Spleen (tissue), 13 donors: ENCODE measurements around the gene RFX2. TPM values are rescaled to one million over a fixed set of nuclear protein-coding genes. Genes with fewer than 3 reads are reported as not detected.

Experiments
- DNase-seq: peaks from one replicate; pipeline ENCODE4 v3.0.0-alpha.2; 2020
- H3K27ac ChIP-seq, 8 donors: fragments of 200-600 bp; sonication (generic) in 7 of 8; 1 replicate in 4 of 8; 2 replicates in 4 of 8; pipeline versions ENCODE4 v1.5.0 to v1.8.0; 2016 to 2021; ENCODE audit warnings: inconsistent platforms in 4 of 8, mild to moderate bottlenecking in 4 of 8, moderate library complexity in 1 of 8
- H3K27me3 ChIP-seq, 7 donors: fragments of 200-600 bp; sonication (generic) in 6 of 7; replicated peaks in 1 of 7; 1 replicate in 4 of 7; 2 replicates in 3 of 7; pipeline versions ENCODE4 v1.5.0 to v1.8.0; 2016 to 2021; ENCODE audit warnings: inconsistent platforms in 3 of 7, mild to moderate bottlenecking in 1 of 7
- H3K36me3 ChIP-seq, 6 donors: fragments of 200-600 bp; sonication (generic) in 5 of 6; 1 replicate in 4 of 6; 2 replicates in 2 of 6; pipeline versions ENCODE4 v1.5.0 to v1.8.0; 2016 to 2021; ENCODE audit warnings: inconsistent platforms in 2 of 6
- H3K4me1 ChIP-seq, 6 donors: fragments of 200-600 bp; sonication (generic) in 5 of 6; 1 replicate in 3 of 6; 2 replicates in 3 of 6; pipeline versions ENCODE4 v1.5.0 to v1.8.0; 2016 to 2021; ENCODE audit warnings: inconsistent platforms in 3 of 6
- H3K4me3 ChIP-seq, 8 donors: fragments of 200-600 bp; sonication (generic) in 7 of 8; 1 replicate in 4 of 8; 2 replicates in 4 of 8; pipeline versions ENCODE4 v1.5.0 to v1.8.0; 2016 to 2021; ENCODE audit warnings: inconsistent platforms in 4 of 8, mild to moderate bottlenecking in 4 of 8, moderate library complexity in 2 of 8
- H3K9me3 ChIP-seq, 8 donors: fragments of 200-600 bp; sonication (generic) in 7 of 8; 1 replicate in 4 of 8; 2 replicates in 4 of 8; pipeline versions ENCODE4 v1.5.0 to v1.8.0; 2016 to 2021; ENCODE audit warnings: inconsistent platforms in 4 of 8
- CTCF ChIP-seq, 11 experiments: fragments of 200-600 bp in 7 of 11; fragments of 450-650 bp in 4 of 11; sonication (generic) in 4 of 11; IDR thresholded peaks in 8 of 11; conservative IDR thresholded peaks in 3 of 11; 1 replicate in 7 of 11; 2 replicates in 4 of 11; pipeline versions ENCODE4 v1.4.0 to v1.8.0; 2016 to 2021; ENCODE audit warnings: antibody characterized with exemption in 11 of 11, inconsistent platforms in 4 of 11, mild to moderate bottlenecking in 1 of 11
- POLR2A ChIP-seq, 3 donors: fragments of 450-650 bp; IDR thresholded peaks; one replicate each; pipeline ENCODE4 v1.5.1; 2017; ENCODE audit warnings: antibody characterized with exemption in 3 of 3, mild to moderate bottlenecking in 1 of 3
- POLR2AphosphoS5 ChIP-seq, 3 donors: sonication (generic); formaldehyde crosslinking; IDR thresholded peaks; one replicate each; pipeline ENCODE4 v1.5.1; 2017; ENCODE audit warnings: antibody characterized with exemption in 3 of 3
- WGBS, 5 donors: extraction: QIAGEN DNeasy Blood & Tissue Kit in 3 of 5; methylation state at CpG; one replicate each; pipeline versions ENCODE4 v1.1.5 to v1.1.7; 2013 to 2018; 5-methylcytosine and 5-hydroxymethylcytosine counted together
- intact Hi-C: fragments of 100-400 bp; cut with DNase I; formaldehyde crosslinking; loops from one replicate; pipeline ENCODE4 v1.15.0; 2023; ENCODE audit warnings: low total_unique reads
- long read RNA-seq, 2 donors: transcript quantifications; one replicate each; lab custom pipeline, GENCODE V29; 2026
- polyA plus RNA-seq, 3 donors: library from polyadenylated mRNA; stranded (reverse); fragments of 200-250 nt; gene quantifications; one replicate each; pipeline ENCODE4 v1.2.1, GENCODE V29; 2013
- total RNA-seq, 7 donors: library from RNA; depleted of rRNA in 3 of 7; stranded (reverse); fragments of >200 nt in 3 of 7; fragmentation: NEBNext Ultra II Directional in 4 of 7; extraction: Animal tissue kit (Norgen Biotek cat#: 25700) in 4 of 7; gene quantifications; one replicate each; pipeline versions ENCODE4 v1.1.0 to v1.2.1, GENCODE V29; 2016 to 2021
- donor health status: healthy with polysubstance abuse.
- donor health status: DM: no; HTN: no; CAD: no; lungs with moderate emphysema.
- donor health status: DM: no; HTN: no; CAD: no.
- donor health status: Bipolar disorder and iron deficiency.
- donor health status: healthy.
- donor health status: DM: no; HTN: no; CAD: no.
- donor health status: DM: yes; HTN: yes; CAD: no.

Gene RFX2
- total RNA-seq: 10 to 100 TPM in 4 of 7 donors, 1 to 10 TPM in 3; 6.4 to 15.8 (median 11.1) TPM
- 1 to 10 TPM; 1.1 to 3.2 (median 2.8) TPM for polyA plus RNA-seq
- long read RNA-seq, donor 1, partial matches to known transcripts: 0 of 1 reads
- long read RNA-seq, donor 1, other reads (novel, unspliced or antisense): 0 of 1 reads
- long read RNA-seq, donor 2, partial matches to known transcripts: 0 of 2 reads
- long read RNA-seq, donor 2, other reads (novel, unspliced or antisense): 0 of 2 reads

GRCh38 chr19:6110360-6110977, at the start of gene RFX2:
Gene RFX2 (minus strand): TSS chr19:6110500. CDS start chr19:6047496, 63,004 bp downstream.
- TF ChIP-seq POLR2AphosphoS5 (IDR thresholded peaks at IDR 0.05) (peak; percentile 67 to 82 (median 76)), CTCF (IDR thresholded peaks at IDR 0.05 in 8 of 11, conservative IDR thresholded peaks at IDR 0.05 in 3 of 11) (peak in 3 of 11 experiments; percentile 18 to 31 (median 21)), POLR2A (IDR thresholded peaks at IDR 0.05) (peak in 2 of 3 donors; percentile 26 to 52)
- Histone ChIP-seq H3K4me3 (peak within 1 kb of the TSS; percentile 60 to 89 (median 68)), H3K27me3 (peaks cover 0 to 30% (median 8%) of the 10 kb centered on the region in 7 donors), H3K36me3 (no peaks in the 10 kb centered on the region), H3K9me3 (no peaks in the 10 kb centered on the region), H3K27ac (peak within 1 kb of the TSS in 5 of 8 donors; percentile 49 to 87 (median 72)), H3K4me1 (peaks cover 10 to 33% (median 21%) of the 10 kb centered on the region in 6 donors)
- peak; percentile 99 for DNase-seq
- intact Hi-C loops: no loop called here
- 0 to 1% (median 0%) methylated on average over 28 to 75 of the region's 75 CpGs for WGBS, 5 donors

GRCh38 chr19:6156033-6156432, 45.7 kb upstream of the RFX2 start:
- TF ChIP-seq POLR2AphosphoS5 (IDR thresholded peaks at IDR 0.05): no peak
- TF ChIP-seq POLR2A (IDR thresholded peaks at IDR 0.05): no peak
- TF ChIP-seq CTCF (IDR thresholded peaks at IDR 0.05 in 8 of 11, conservative IDR thresholded peaks at IDR 0.05 in 3 of 11): no peak
- peaks cover 0 to 35% (median 24%) of the 10 kb centered on the region in 8 donors for H3K9me3 ChIP-seq
- peaks cover 0 to under 1% (median 0%) of the 10 kb centered on the region in 6 donors for H3K4me1 ChIP-seq
- 31 to 63% (median 60%) methylated on average over 2 of the region's 2 CpGs for WGBS, 5 donors
- H3K27ac ChIP-seq: no peak overlapping the region
- H3K4me3 ChIP-seq: no peak overlapping the region
- intact Hi-C loops: no loop called here
- DNase-seq: no peak
- no peaks in the 10 kb centered on the region for H3K36me3 ChIP-seq
- no peaks in the 10 kb centered on the region for H3K27me3 ChIP-seq

DNA sequence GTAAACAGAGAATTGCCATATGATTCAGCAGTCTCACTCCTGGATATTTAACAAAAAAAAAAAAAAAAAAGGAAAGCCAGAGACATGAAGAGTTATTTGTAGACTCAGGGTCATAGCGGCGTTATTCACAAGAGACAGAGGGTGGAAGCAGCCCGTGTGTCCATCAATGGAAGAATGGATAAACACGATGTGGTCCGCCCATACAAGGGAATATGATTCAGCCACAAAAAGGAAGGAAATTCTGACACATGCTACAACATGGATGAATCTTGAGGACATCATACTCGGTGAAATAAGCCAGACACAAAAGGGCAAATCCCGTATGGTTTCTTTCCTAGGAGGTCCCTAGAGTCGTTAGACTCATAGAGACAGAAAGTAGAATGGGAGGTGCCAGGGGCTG, 40.0 kb upstream of the RFX2 start:
- no peak for DNase-seq
- no peak overlapping the region for H3K4me3 ChIP-seq
- no peak for TF ChIP-seq POLR2A (IDR thresholded peaks at IDR 0.05)
- TF ChIP-seq CTCF (IDR thresholded peaks at IDR 0.05 in 8 of 11, conservative IDR thresholded peaks at IDR 0.05 in 3 of 11): no peak
- TF ChIP-seq POLR2AphosphoS5 (IDR thresholded peaks at IDR 0.05): no peak
- peaks cover 0 to 3% (median 0%) of the 10 kb centered on the region in 7 donors for H3K27me3 ChIP-seq
- H3K9me3 ChIP-seq: peaks cover 0 to 22% (median 8%) of the 10 kb centered on the region in 8 donors
- H3K36me3 ChIP-seq: no peaks in the 10 kb centered on the region
- intact Hi-C loops: no loop called here
- WGBS, 5 donors: 82 to 88% (median 83%) methylated on average over 8 of the region's 8 CpGs
- no peaks in the 10 kb centered on the region for H3K4me1 ChIP-seq
- no peak overlapping the region for H3K27ac ChIP-seq

GRCh38 chr19:6141217-6141616, 30.9 kb upstream of the RFX2 start:
- Histone ChIP-seq H3K9me3 (no peaks in the 10 kb centered on the region), H3K4me3 (no peak overlapping the region), H3K27me3 (peaks cover 0 to 3% (median 0%) of the 10 kb centered on the region in 7 donors), H3K4me1 (no peaks in the 10 kb centered on the region), H3K36me3 (no peaks in the 10 kb centered on the region), H3K27ac (no peak overlapping the region)
- intact Hi-C loops: no loop called here
- DNase-seq: no peak
- 63 to 84% (median 75%) methylated on average over 1 of the region's 1 CpG for WGBS, 5 donors
- TF ChIP-seq POLR2AphosphoS5 (IDR thresholded peaks at IDR 0.05) (no peak), POLR2A (IDR thresholded peaks at IDR 0.05) (no peak), CTCF (IDR thresholded peaks at IDR 0.05 in 8 of 11, conservative IDR thresholded peaks at IDR 0.05 in 3 of 11) (no peak)
